Activated naive CD4-positive, alpha-beta T cell treated with anti-CD3 and anti-CD28 coated beads, Interleukin-2, amount 10 ng/mL, durations not matched to agents 7 days and 5 days (primary cell): ENCODE results near the gene RALA.

Experiments
- CTCF ChIA-PET: fragments of 350-600 bp; sonication (Branson Sonifier 250); formaldehyde crosslinking; loops from one replicate; lab custom pipeline; 2021; ENCODE audit warnings: antibody characterized with exemption; lab: Charles Lee
- DNase-seq: peaks from one replicate; pipeline ENCODE4 v3.0.0-alpha.2; 2020
- H3K27ac Mint-ChIP-seq: one replicate; pipeline ENCODE4 v1.8.0; 2021; ENCODE audit warnings: mild to moderate bottlenecking, moderate library complexity, mixed read lengths
- H3K27me3 Mint-ChIP-seq: one replicate; pipeline ENCODE4 v1.8.0; 2021; ENCODE audit warnings: mild to moderate bottlenecking, mixed read lengths
- H3K36me3 Mint-ChIP-seq: one replicate; pipeline ENCODE4 v1.8.0; 2021; ENCODE audit warnings: mixed read lengths
- H3K4me1 Mint-ChIP-seq: one replicate; pipeline ENCODE4 v1.8.0; 2021; ENCODE audit warnings: mixed read lengths
- H3K4me3 Mint-ChIP-seq: one replicate; pipeline ENCODE4 v1.8.0; 2021; ENCODE audit warnings: mild to moderate bottlenecking, moderate library complexity, mixed read lengths
- H3K9me3 Mint-ChIP-seq: one replicate; pipeline ENCODE4 v1.8.0; 2021; ENCODE audit warnings: mixed read lengths

Gene RALA

DNA sequence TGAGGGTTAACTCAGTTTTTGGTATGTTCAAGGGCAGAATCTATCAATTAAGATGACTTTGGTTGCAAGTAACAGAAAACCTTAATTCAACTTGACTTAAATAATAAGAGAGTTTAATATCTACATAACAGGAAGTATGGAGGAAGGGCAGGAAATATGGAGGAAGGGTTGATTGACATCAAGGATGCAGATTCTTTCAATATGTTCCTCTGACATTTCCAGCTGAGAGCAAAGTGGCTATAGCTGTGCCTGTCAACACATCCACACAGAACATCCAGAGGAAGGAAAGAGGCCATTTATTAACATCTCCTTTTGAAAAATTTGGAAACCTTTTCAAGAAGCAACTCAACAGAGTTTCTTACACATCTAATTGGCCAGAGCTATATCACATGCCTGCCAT lies 19.4 kb upstream of the RALA start:
- Mint-ChIP-seq H3K27ac (no peak overlapping the region), H3K4me1 (peaks cover 51% of the 10 kb centered on the region), H3K4me3 (no peak overlapping the region), H3K36me3 (peaks cover 15% of the 10 kb centered on the region), H3K9me3 (peaks cover 13% of the 10 kb centered on the region), H3K27me3 (no peaks in the 10 kb centered on the region)
- no peak for DNase-seq
- CTCF ChIA-PET, result no interaction called here

GRCh38 chr7:39605087-39605486 lies 18.3 kb upstream of the RALA start:
- no peak for DNase-seq
- CTCF ChIA-PET, result interaction anchor here (0.9 to 1.5 kb wide), 4 partner anchors 9 to 141 kb away, joined by 3 to 7 read pairs (median 4); no protein-coding TSS in a partner anchor
- peaks cover 17% of the 10 kb centered on the region for H3K36me3 Mint-ChIP-seq
- H3K27me3 Mint-ChIP-seq, result no peaks in the 10 kb centered on the region
- peaks cover 13% of the 10 kb centered on the region for H3K9me3 Mint-ChIP-seq
- H3K4me1 Mint-ChIP-seq, result peaks cover 61% of the 10 kb centered on the region
- H3K4me3 Mint-ChIP-seq, result no peak overlapping the region
- no peak overlapping the region for H3K27ac Mint-ChIP-seq

- peaks cover 17% of the 10 kb centered on the region for H3K36me3 Mint-ChIP-seq
- H3K4me1 Mint-ChIP-seq, result peaks cover 67% of the 10 kb centered on the region
- no peak overlapping the region for H3K4me3 Mint-ChIP-seq
- CTCF ChIA-PET, result interaction anchor here (2.1 kb wide), 1 partner anchor 23 kb away, joined by 6 read pairs; no protein-coding TSS in a partner anchor
- no peak for DNase-seq
- peaks cover 4% of the 10 kb centered on the region for H3K27me3 Mint-ChIP-seq
- peaks cover 13% of the 10 kb centered on the region for H3K9me3 Mint-ChIP-seq
- H3K27ac Mint-ChIP-seq, result peak overlapping the region; percentile 68
Measured at GRCh38 chr7:39606352-39606751, 17.0 kb upstream of the RALA start.

GRCh38 chr7:39606941-39607340 lies 16.4 kb upstream of the RALA start:
- no peak for DNase-seq
- Mint-ChIP-seq H3K4me1 (peaks cover 67% of the 10 kb centered on the region), H3K4me3 (no peak overlapping the region), H3K27ac (no peak overlapping the region), H3K36me3 (peaks cover 17% of the 10 kb centered on the region), H3K27me3 (peaks cover 4% of the 10 kb centered on the region), H3K9me3 (peaks cover 13% of the 10 kb centered on the region)
- CTCF ChIA-PET, result interaction anchor here (2.1 kb wide), 1 partner anchor 24 kb away, joined by 6 read pairs; no protein-coding TSS in a partner anchor

- peak overlapping the region; percentile 0 for H3K27ac Mint-ChIP-seq
- CTCF ChIA-PET, result no interaction called here
- H3K36me3 Mint-ChIP-seq, result peaks cover 16% of the 10 kb centered on the region
- H3K9me3 Mint-ChIP-seq, result peaks cover 13% of the 10 kb centered on the region
- DNase-seq, result no peak
- H3K27me3 Mint-ChIP-seq, result peaks cover 7% of the 10 kb centered on the region
- no peak overlapping the region for H3K4me3 Mint-ChIP-seq
- peaks cover 67% of the 10 kb centered on the region for H3K4me1 Mint-ChIP-seq
Measured at GRCh38 chr7:39607865-39608264, 15.5 kb upstream of the RALA start.

GRCh38 chr7:39608278-39608677 lies 15.1 kb upstream of the RALA start:
- no peak overlapping the region for H3K4me3 Mint-ChIP-seq
- H3K9me3 Mint-ChIP-seq, result peaks cover 13% of the 10 kb centered on the region
- CTCF ChIA-PET, result no interaction called here
- DNase-seq, result no peak
- peaks cover 67% of the 10 kb centered on the region for H3K4me1 Mint-ChIP-seq
- H3K27me3 Mint-ChIP-seq, result peaks cover 11% of the 10 kb centered on the region
- H3K27ac Mint-ChIP-seq, result peak overlapping the region; percentile 0
- peaks cover 16% of the 10 kb centered on the region for H3K36me3 Mint-ChIP-seq

- CTCF ChIA-PET, result interaction anchor here (0.6 to 1.4 kb wide), 3 partner anchors 21 to 137 kb away, joined by 3 read pairs; no protein-coding TSS in a partner anchor
- H3K9me3 Mint-ChIP-seq, result peaks cover 9% of the 10 kb centered on the region
- H3K36me3 Mint-ChIP-seq, result peaks cover 12% of the 10 kb centered on the region
- peaks cover 58% of the 10 kb centered on the region for H3K4me1 Mint-ChIP-seq
- no peak overlapping the region for H3K4me3 Mint-ChIP-seq
- DNase-seq, result peak; percentile 23
- peak overlapping the region; percentile 20 for H3K27ac Mint-ChIP-seq
- peaks cover 14% of the 10 kb centered on the region for H3K27me3 Mint-ChIP-seq
Measured at GRCh38 chr7:39609113-39609934, 14.0 kb upstream of the RALA start.

DNA sequence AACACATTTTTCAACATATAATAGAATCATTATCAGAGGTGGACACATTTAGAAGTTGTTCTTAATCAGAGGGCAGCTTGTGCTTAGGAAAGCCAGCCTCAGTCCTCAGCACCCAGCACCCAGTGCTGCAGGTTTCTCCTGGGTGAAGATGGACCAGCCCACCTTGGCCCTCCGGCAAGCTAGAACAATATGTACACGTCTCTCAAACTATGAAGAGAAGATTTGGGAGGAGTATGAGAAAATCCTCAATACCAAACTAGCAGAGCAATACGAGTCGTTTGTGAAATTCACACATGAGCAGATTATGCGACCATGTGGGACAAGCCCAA lies 13.5 kb upstream of the RALA start:
- no peak overlapping the region for H3K4me3 Mint-ChIP-seq
- peaks cover 12% of the 10 kb centered on the region for H3K36me3 Mint-ChIP-seq
- no peak overlapping the region for H3K27ac Mint-ChIP-seq
- peaks cover 55% of the 10 kb centered on the region for H3K4me1 Mint-ChIP-seq
- CTCF ChIA-PET, result interaction anchor here (0.6 to 1.4 kb wide), 4 partner anchors 22 to 136 kb away, joined by 3 read pairs; no protein-coding TSS in a partner anchor
- H3K9me3 Mint-ChIP-seq, result peaks cover 9% of the 10 kb centered on the region
- DNase-seq, result no peak
- H3K27me3 Mint-ChIP-seq, result peaks cover 19% of the 10 kb centered on the region

DNA sequence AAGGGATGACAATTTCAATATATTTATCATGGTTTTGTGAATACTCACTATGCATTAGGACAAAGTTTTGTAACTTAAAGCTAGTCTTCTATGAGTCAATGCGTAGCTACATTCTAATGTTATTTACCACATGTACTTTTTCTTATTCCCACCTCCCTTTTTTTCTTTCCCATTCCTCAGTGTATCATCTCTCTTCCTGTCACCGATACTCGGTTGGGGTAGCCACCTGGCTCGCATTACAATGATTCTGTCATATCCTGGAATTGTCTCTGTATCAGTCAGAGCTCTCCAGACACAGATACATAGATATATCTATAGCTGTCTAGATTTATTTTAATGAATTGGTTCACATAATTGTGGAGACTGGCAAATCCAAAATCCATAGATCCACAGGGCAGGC lies 9.8 kb upstream of the RALA start:
- H3K4me1 Mint-ChIP-seq, result peaks cover 19% of the 10 kb centered on the region
- H3K27me3 Mint-ChIP-seq, result peaks cover 19% of the 10 kb centered on the region
- DNase-seq, result no peak
- CTCF ChIA-PET, result interaction anchor here (0.9 to 1.4 kb wide), 2 partner anchors 33 to 436 kb away, joined by 3 to 4 read pairs; no protein-coding TSS in a partner anchor
- H3K9me3 Mint-ChIP-seq, result no peaks in the 10 kb centered on the region
- H3K36me3 Mint-ChIP-seq, result peaks cover 2% of the 10 kb centered on the region
- H3K27ac Mint-ChIP-seq, result no peak overlapping the region
- no peak overlapping the region for H3K4me3 Mint-ChIP-seq

- Mint-ChIP-seq H3K4me3 (no peak overlapping the region), H3K27me3 (peaks cover 19% of the 10 kb centered on the region), H3K9me3 (no peaks in the 10 kb centered on the region), H3K27ac (no peak overlapping the region), H3K36me3 (peaks cover 2% of the 10 kb centered on the region), H3K4me1 (peaks cover 12% of the 10 kb centered on the region)
- CTCF ChIA-PET, result interaction anchor here (0.9 kb wide), 1 partner anchor 435 kb away, joined by 3 read pairs; no protein-coding TSS in a partner anchor
- DNase-seq, result no peak
Measured at GRCh38 chr7:39614299-39614698, 9.1 kb upstream of the RALA start.

GRCh38 chr7:39615350-39615975 lies 7.9 kb upstream of the RALA start:
- no peak overlapping the region for H3K27ac Mint-ChIP-seq
- H3K9me3 Mint-ChIP-seq, result no peaks in the 10 kb centered on the region
- H3K36me3 Mint-ChIP-seq, result no peaks in the 10 kb centered on the region
- no peak overlapping the region for H3K4me3 Mint-ChIP-seq
- peaks cover 2% of the 10 kb centered on the region for H3K4me1 Mint-ChIP-seq
- peaks cover 19% of the 10 kb centered on the region for H3K27me3 Mint-ChIP-seq
- CTCF ChIA-PET, result interaction anchor here (1.2 kb wide), 1 partner anchor 35 kb away, joined by 3 read pairs; no protein-coding TSS in a partner anchor
- no peak for DNase-seq

- H3K4me3 Mint-ChIP-seq, result no peak overlapping the region
- H3K4me1 Mint-ChIP-seq, result no peaks in the 10 kb centered on the region
- no peaks in the 10 kb centered on the region for H3K36me3 Mint-ChIP-seq
- H3K27me3 Mint-ChIP-seq, result peaks cover 16% of the 10 kb centered on the region
- no peak for DNase-seq
- no peaks in the 10 kb centered on the region for H3K9me3 Mint-ChIP-seq
- CTCF ChIA-PET, result interaction anchor here (1.2 kb wide), 1 partner anchor 36 kb away, joined by 3 read pairs; no protein-coding TSS in a partner anchor
- H3K27ac Mint-ChIP-seq, result no peak overlapping the region
Measured at GRCh38 chr7:39616138-39616537, 7.2 kb upstream of the RALA start.

GRCh38 chr7:39617005-39617404 lies 6.4 kb upstream of the RALA start:
- Mint-ChIP-seq H3K27ac (no peak overlapping the region), H3K4me3 (no peak overlapping the region)
- CTCF ChIA-PET, result interaction anchor here (1.5 kb wide), 1 partner anchor 37 kb away, joined by 4 read pairs; no protein-coding TSS in a partner anchor

GRCh38 chr7:39618868-39619267 lies 4.5 kb upstream of the RALA start:
- no peak overlapping the region for H3K4me3 Mint-ChIP-seq
- peaks cover 8% of the 10 kb centered on the region for H3K36me3 Mint-ChIP-seq
- CTCF ChIA-PET, result no interaction called here
- H3K27me3 Mint-ChIP-seq, result peaks cover 9% of the 10 kb centered on the region
- no peak for DNase-seq
- no peak overlapping the region for H3K27ac Mint-ChIP-seq
- H3K4me1 Mint-ChIP-seq, result peaks cover 12% of the 10 kb centered on the region
- no peaks in the 10 kb centered on the region for H3K9me3 Mint-ChIP-seq

More at GRCh38 chr7:39617005-39617404, 6.4 kb upstream of the RALA start:
- Mint-ChIP-seq H3K9me3 (no peaks in the 10 kb centered on the region), H3K4me1 (peaks cover 4% of the 10 kb centered on the region), H3K27me3 (peaks cover 16% of the 10 kb centered on the region), H3K36me3 (peaks cover 2% of the 10 kb centered on the region)
- DNase-seq, result no peak
